Lower leg skin (tissue), 3 donors: ENCODE measurements around the gene LYRM7.

Source experiments
- POLR2A ChIP-seq, 2 donors: fragments of 450-650 bp; IDR thresholded peaks; one replicate each; pipeline ENCODE4 v1.6.1; 2016 to 2017; ENCODE audit warnings: antibody characterized with exemption in 2 of 2, mild to moderate bottlenecking in 1 of 2, moderate library complexity in 1 of 2
- TF ChIP-seq, protein P1 (sequence below), 3 donors: fragments of 450-650 bp; IDR thresholded peaks; one replicate each; pipeline ENCODE4 v1.5.1; 2016; ENCODE audit warnings: antibody characterized with exemption in 3 of 3, mild to moderate bottlenecking in 3 of 3, moderate library complexity in 2 of 3

DNA sequence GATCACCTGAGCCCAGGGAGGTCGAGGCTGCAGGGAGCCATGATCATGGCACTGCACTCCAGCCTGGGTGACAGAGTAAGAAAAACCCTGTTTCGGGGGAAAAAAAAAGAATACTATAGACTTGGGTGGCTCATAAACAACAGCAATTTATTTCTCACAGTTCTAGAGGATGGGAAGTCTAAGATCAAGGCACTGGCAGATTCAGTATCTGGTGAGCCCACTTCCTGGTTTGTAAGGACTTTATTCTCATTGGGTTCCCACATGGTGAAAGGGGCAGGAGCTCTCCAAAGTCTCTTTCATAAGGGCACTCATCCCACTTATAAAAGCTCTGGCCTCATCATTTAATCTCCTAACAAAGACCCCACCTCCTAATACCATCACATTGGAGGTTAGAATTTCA lies 14.4 kb upstream of the LYRM7 start:
- TF ChIP-seq POLR2A (IDR thresholded peaks at IDR 0.05) = no peak
- TF ChIP-seq, protein P1, sequence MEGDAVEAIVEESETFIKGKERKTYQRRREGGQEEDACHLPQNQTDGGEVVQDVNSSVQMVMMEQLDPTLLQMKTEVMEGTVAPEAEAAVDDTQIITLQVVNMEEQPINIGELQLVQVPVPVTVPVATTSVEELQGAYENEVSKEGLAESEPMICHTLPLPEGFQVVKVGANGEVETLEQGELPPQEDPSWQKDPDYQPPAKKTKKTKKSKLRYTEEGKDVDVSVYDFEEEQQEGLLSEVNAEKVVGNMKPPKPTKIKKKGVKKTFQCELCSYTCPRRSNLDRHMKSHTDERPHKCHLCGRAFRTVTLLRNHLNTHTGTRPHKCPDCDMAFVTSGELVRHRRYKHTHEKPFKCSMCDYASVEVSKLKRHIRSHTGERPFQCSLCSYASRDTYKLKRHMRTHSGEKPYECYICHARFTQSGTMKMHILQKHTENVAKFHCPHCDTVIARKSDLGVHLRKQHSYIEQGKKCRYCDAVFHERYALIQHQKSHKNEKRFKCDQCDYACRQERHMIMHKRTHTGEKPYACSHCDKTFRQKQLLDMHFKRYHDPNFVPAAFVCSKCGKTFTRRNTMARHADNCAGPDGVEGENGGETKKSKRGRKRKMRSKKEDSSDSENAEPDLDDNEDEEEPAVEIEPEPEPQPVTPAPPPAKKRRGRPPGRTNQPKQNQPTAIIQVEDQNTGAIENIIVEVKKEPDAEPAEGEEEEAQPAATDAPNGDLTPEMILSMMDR (IDR thresholded peaks at IDR 0.05) = no peak
